Colonic mucosa (tissue), 4 donors: Measurements from ENCODE around the gene ANKFY1. TPM values are rescaled to one million over a fixed set of nuclear protein-coding genes. Genes with fewer than 3 reads are reported as not detected.
A peak's percentile ranks its signal among the peaks of the same experiment; 100 is the strongest.

Experiments
- DNase-seq: peaks from one replicate; pipeline ENCODE4 v3.0.0-alpha.2; 2020
- H3K27ac ChIP-seq: fragments of 200-600 bp; one replicate; pipeline ENCODE4 v1.8.0; 2021
- H3K27me3 ChIP-seq: fragments of 200-600 bp; one replicate; pipeline ENCODE4 v1.8.0; 2021
- H3K36me3 ChIP-seq: fragments of 200-600 bp; one replicate; pipeline ENCODE4 v1.8.0; 2021
- H3K4me1 ChIP-seq: fragments of 200-600 bp; one replicate; pipeline ENCODE4 v1.8.0; 2021; ENCODE audit warnings: mild to moderate bottlenecking
- H3K4me3 ChIP-seq: fragments of 200-600 bp; one replicate; pipeline ENCODE4 v1.8.0; 2021
- H3K9ac ChIP-seq, 2 donors: one replicate each; pipeline ENCODE4 v1.7.0; 2013; ENCODE audit warnings: control low read depth in 2 of 2, low read depth in 2 of 2, low read length in 2 of 2
- H3K9me3 ChIP-seq: fragments of 200-600 bp; one replicate; pipeline ENCODE4 v1.8.0; 2021
- intact Hi-C: fragments of 100-400 bp; cut with DNase I; formaldehyde crosslinking; loops from one replicate; pipeline ENCODE4 v1.14.1; 2022
- total RNA-seq, 2 donors: library from RNA; stranded (reverse); fragmentation: NEBNext Ultra II Directional in 1 of 2; extraction: Animal tissue kit (Norgen Biotek cat#: 25700) in 1 of 2; gene quantifications; one replicate each; pipeline ENCODE4 v1.2.1, GENCODE V29; 2021
- TF ChIP-seq, protein P1 (sequence below): fragments of 200-600 bp; IDR thresholded peaks from one replicate; pipeline ENCODE4 v1.8.0; 2022; ENCODE audit warnings: antibody characterized with exemption, mild to moderate bottlenecking
- donor health status: healthy.
- donor health status: DM: no; HTN: no; CAD: no.
- donor health status: DM: no; HTN: no; CAD: no.

The ANKFY1 gene
- total RNA-seq, 2 donors from 2014 or later = 43.8 to 51.8 TPM

DNA sequence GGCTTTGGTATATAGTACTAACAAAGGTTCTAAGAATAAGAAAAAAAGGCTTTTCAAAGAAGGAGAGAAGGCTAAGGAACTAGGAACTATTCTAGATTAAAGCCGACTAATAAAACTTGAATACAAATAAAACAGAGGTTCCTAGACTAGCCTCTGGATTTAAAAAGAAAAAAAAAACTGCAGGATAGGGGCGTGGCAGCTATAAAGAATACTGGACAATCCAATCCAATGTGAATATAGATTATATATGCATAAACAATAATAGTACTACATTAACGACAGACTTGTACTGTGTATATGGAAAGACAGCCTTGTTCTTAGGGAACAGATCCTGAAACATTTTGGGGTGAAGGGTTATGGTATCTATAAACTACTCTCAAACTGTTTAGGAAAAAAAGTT, 23.9 kb upstream of the ANKFY1 start:
- no peaks in the 10 kb centered on the region for H3K27me3 ChIP-seq
- H3K9ac ChIP-seq = no peak overlapping the region
- DNase-seq = no peak
- no peaks in the 10 kb centered on the region for H3K36me3 ChIP-seq
- H3K27ac ChIP-seq = peak overlapping the region; percentile 17
- intact Hi-C loops = no loop called here
- no peak overlapping the region for H3K4me3 ChIP-seq
- no peaks in the 10 kb centered on the region for H3K9me3 ChIP-seq
- H3K4me1 ChIP-seq = no peaks in the 10 kb centered on the region
- TF ChIP-seq, protein P1, sequence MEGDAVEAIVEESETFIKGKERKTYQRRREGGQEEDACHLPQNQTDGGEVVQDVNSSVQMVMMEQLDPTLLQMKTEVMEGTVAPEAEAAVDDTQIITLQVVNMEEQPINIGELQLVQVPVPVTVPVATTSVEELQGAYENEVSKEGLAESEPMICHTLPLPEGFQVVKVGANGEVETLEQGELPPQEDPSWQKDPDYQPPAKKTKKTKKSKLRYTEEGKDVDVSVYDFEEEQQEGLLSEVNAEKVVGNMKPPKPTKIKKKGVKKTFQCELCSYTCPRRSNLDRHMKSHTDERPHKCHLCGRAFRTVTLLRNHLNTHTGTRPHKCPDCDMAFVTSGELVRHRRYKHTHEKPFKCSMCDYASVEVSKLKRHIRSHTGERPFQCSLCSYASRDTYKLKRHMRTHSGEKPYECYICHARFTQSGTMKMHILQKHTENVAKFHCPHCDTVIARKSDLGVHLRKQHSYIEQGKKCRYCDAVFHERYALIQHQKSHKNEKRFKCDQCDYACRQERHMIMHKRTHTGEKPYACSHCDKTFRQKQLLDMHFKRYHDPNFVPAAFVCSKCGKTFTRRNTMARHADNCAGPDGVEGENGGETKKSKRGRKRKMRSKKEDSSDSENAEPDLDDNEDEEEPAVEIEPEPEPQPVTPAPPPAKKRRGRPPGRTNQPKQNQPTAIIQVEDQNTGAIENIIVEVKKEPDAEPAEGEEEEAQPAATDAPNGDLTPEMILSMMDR = no peak

DNA sequence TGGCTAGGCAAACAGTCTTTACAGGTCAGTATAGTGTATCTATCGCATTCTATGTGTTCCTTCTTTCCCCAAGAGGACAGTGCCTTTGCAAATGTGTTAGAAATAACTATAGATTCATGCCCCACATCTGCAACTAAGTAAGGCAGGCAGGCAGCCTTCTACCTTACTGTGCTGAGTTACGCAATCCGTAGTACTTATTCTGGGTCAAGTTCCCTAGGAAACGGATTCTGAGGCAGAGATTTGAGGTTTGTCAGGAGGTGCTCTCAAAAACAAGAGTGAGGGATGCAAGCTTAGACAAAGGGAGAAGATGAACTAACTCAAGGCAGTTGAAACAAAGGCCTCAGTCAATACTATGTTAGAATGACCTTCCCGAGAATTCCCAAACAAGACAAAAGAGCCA, 12.7 kb upstream of the ANKFY1 start:
- TF ChIP-seq, protein P1 = no peak
- Histone ChIP-seq H3K36me3 (no peaks in the 10 kb centered on the region), H3K27me3 (no peaks in the 10 kb centered on the region), H3K9ac (no peak overlapping the region), H3K9me3 (no peaks in the 10 kb centered on the region), H3K27ac (no peak overlapping the region), H3K4me3 (no peak overlapping the region), H3K4me1 (no peaks in the 10 kb centered on the region)
- no peak for DNase-seq
- intact Hi-C loops = no loop called here

DNA sequence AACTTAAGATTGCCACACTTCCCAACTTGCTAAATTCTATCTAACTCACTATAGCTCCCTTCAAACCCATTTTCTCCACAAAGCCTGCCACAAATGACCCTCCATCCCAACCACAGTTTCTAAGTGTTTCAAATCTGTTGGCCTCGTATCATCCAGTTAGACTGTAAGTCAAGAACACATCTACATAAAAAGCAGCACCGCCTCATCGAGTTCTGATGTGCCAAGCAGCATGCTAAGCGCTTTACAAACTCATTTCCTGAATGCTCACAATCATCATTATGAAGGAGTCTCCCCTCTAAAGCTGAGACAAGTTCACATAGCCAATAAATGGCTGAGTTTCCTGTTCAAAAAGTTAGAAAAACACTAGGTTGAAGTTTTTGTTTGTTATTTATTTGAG, 9.2 kb upstream of the ANKFY1 start:
- DNase-seq = no peak
- no peaks in the 10 kb centered on the region for H3K36me3 ChIP-seq
- no peaks in the 10 kb centered on the region for H3K9me3 ChIP-seq
- intact Hi-C loops = no loop called here
- TF ChIP-seq, protein P1 = no peak
- H3K4me1 ChIP-seq = no peaks in the 10 kb centered on the region
- no peak overlapping the region for H3K9ac ChIP-seq
- H3K27me3 ChIP-seq = no peaks in the 10 kb centered on the region
- no peak overlapping the region for H3K27ac ChIP-seq
- no peak overlapping the region for H3K4me3 ChIP-seq

DNA sequence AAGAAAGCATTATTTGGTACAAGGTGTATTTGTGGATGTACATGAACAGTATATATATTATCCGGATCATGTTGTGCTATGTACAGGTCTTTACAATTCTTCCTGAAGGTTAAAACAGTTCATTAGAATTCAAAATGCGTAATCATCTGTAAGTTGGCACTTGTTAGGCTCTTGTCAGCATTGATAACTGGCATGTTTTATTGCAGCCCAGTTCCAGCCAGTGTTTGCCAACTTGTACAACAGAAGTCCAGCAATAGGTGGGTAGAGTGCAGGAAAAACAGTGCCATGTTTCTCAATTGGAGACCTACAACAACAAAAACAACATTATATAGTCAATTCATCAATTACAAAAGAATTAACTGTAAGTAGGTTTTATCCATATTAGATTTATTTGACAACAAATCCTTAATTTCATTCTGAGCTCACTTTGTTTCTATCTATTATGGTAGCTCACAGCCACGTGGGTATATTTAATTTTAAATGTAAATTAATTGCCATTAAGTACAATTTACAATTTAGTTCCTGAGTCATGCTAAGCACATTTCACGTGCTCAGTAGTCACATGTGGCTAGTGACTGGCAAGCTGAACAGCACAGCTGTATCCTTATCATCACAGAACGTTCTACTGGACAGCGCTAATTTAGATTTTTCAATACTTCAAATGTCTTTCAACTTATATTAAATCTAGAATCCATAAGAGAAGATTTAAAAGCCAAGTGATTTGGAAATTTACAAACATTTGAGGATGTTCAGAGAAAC, 8.6 kb upstream of the ANKFY1 start:
- Histone ChIP-seq H3K27me3 (no peaks in the 10 kb centered on the region), H3K27ac (no peak overlapping the region), H3K4me1 (no peaks in the 10 kb centered on the region), H3K36me3 (no peaks in the 10 kb centered on the region), H3K9ac (no peak overlapping the region), H3K4me3 (no peak overlapping the region), H3K9me3 (no peaks in the 10 kb centered on the region)
- intact Hi-C loops = no loop called here
- DNase-seq = no peak
- TF ChIP-seq, protein P1 = no peak

DNA sequence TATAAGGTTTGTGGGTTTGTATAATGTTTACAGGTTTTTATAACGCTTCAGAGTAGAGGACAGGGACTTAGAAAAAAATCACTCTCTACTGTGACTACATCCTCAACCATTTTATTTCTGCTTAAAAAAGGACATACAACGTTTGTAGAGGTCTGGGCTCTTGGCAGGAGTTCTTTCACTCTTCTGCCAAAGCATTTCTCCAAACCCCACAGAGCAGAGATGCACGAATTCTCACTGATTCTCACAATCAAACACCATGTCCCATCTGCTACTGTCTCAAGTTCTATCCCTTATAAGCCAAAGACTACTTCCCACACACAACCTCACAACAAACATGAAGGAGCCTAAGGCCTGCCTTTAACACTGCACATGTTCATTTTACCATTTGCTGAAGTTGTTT, 7.0 kb upstream of the ANKFY1 start:
- intact Hi-C loops = no loop called here
- Histone ChIP-seq H3K4me3 (no peak overlapping the region), H3K27me3 (no peaks in the 10 kb centered on the region), H3K27ac (no peak overlapping the region), H3K4me1 (no peaks in the 10 kb centered on the region), H3K9ac (no peak overlapping the region), H3K9me3 (no peaks in the 10 kb centered on the region), H3K36me3 (no peaks in the 10 kb centered on the region)
- TF ChIP-seq, protein P1 = no peak
- no peak for DNase-seq
